H54 (cell line): ENCODE data around the gene RABL6.

ENCODE experiments used
- DNase-seq: peaks from one replicate; pipeline ENCODE4 v3.0.0; 2011; ENCODE audit warnings: low spot score, mixed read lengths; ENCODE audit not compliant: insufficient read length
- FAIRE-seq: peaks from 3 replicates; lab custom pipeline; 2011; peaks lifted over from hg19 to GRCh38; lab: Jason Lieb, UNC
- POLR2A ChIP-seq: IDR thresholded peaks from 2 replicates; pipeline ENCODE4 v1.6.1; 2011; ENCODE audit warnings: low read depth, mild to moderate bottlenecking, low read length

The RABL6 gene

GRCh38 chr9:136846376-136847087 lies 38.8 kb downstream of the RABL6 start:
- no peak for FAIRE-seq
- no peak for TF ChIP-seq POLR2A
- DNase-seq = no peak

DNA sequence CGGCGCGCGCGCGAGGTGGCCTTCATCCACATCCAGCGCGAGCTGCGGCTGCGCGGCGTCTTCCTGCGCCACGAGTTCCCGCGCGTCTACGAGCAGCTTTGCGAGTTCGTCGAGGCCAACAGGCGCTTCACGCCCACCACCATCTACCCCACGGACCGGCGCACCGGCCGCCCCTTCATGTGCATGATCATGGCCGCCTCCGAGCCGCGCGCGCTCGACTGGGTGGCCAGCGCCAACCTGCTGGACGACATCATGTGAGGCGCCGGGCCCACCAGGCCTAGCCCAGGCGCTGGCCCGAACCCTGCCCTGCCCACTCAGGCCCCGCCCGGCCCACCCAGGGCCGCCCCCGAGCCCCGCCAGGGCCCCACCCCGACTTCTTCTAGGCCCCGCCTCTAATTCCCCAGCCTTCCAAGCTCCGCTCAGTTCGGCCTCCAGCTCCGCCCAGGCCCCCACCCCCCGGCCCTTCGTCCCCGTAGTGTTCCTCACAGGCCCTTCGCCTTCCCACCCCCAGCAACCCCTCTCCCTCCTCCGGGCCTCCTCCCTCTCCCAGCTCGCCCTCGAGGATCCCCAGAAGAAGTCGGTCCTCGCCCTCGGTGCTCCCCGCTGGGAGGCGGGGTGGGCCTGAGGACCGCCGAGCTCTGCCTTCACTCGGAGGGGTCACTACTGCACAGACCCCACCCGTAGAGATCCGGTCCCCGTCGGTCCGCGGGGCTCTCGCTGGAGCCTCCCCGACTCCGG lies 39.5 kb downstream of the RABL6 start:
- FAIRE-seq (no peak), DNase-seq (no peak)
- TF ChIP-seq POLR2A = no peak

GRCh38 chr9:136847826-136848392 lies 40.2 kb downstream of the RABL6 start:
- DNase-seq (no peak), FAIRE-seq (no peak)
- TF ChIP-seq POLR2A = peak; percentile 46; the same call in 1 of the 2 replicates

DNA sequence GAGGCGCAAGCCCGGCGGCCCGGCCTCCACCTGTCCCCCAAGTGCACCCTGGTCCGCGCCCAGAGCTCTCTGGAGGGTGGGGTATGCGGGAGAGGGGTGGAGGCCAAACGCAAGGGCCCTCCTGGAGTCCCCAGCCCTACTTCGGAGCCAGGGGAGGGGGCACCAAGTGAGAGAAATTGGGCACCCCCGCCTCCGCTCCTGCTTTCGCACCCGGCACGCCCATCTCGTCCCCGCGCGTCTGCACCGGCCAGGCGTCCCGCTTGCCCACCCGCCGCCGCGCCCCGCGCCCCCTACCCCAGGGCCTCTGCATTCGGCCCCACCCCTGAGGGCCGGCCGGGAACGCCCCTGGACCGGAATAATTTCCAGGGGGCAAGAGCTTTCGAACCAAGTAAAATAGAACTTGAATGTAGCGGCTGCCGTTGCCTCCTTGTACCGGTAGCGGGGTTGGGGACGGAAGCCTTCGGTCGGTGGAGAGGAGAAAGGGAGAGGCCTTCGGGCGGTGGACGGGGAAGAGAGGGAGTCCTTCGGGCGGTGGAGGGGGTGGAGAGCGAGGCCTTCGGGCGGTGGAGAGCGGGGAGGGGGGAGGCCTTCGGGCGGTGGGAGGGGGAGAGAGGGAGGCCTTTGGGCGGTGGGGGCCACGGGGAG lies 40.8 kb downstream of the RABL6 start:
- TF ChIP-seq POLR2A = no peak
- FAIRE-seq (no peak), DNase-seq (peak; percentile 90)

DNA sequence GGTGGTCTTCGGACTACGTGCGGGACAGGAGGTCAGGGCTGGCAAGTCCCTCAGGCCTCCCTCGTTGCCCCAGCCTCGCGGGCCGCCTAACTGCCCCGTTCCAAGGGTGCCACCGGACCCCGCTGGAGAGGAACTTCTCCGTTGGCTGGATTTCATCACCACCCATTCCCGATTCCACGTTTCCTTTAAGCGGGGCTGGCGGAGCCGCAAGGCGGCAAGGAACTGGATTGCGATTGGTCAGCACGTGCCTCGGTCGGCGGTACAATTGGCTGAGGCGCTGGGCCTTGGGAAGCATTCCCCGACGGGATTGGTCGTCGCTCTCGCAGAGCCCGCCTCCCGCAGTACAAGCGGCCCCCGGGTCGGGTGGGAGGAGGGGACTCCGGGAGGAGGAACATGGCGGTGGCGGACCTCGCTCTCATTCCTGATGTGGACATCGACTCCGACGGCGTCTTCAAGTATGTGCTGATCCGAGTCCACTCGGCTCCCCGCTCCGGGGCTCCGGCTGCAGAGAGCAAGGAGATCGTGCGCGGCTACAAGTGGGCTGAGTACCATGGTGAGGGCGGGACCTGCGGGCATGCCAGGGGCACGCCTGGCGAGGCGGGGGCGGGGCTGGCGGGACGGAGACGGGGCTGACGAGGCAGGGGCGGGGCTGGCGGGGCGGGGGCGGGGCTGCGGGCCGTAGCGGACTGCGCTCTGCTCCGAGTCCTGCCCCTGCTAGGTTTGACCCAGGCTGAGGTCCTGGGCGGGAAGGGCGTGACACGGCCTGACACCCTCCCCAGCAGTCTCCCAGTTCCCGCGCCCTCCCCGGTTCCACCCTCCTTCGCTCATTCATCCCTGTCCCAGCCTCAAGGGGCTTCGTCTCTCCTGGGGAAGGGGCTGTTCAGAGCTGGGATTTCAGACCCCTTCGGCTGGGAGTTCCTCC lies 41.6 kb downstream of the RABL6 start, which contains the start of gene PHPT1:
Gene PHPT1, plus strand, starts transcription at position 372 of the 922 bp plus-strand sequence. Its CDS starts 22 bp downstream, at position 394.
- peak; percentile 61 for TF ChIP-seq POLR2A
- peak; percentile 96 for FAIRE-seq
- peak; percentile 100 for DNase-seq

- DNase-seq (no peak), FAIRE-seq (no peak)
- 0 out of 2 replicates have a peak, but pooled peaks have one; percentile 14 for TF ChIP-seq POLR2A
These were observed 42.5 kb downstream of the RABL6 start for GRCh38 chr9:136849960-136850865.

GRCh38 chr9:136850866-136851775 lies 43.4 kb downstream of the RABL6 start:
- DNase-seq (no peak), FAIRE-seq (no peak)
- TF ChIP-seq POLR2A = no peak

GRCh38 chr9:136851941-136852663 lies 44.4 kb downstream of the RABL6 start, which contains the start of gene MAMDC4:
Gene MAMDC4 (plus strand): TSS chr9:136852346. CDS start chr9:136852417, 71 bp downstream.
- FAIRE-seq = no peak
- no peak; the same call in 1 of the 2 replicates for TF ChIP-seq POLR2A
- DNase-seq = no peak

- DNase-seq (no peak), FAIRE-seq (no peak)
- no peak for TF ChIP-seq POLR2A
These were observed 45.2 kb downstream of the RABL6 start for GRCh38 chr9:136852664-136853595.
